Suprapubic skin (tissue), 4 donors: ENCODE data around the gene AIG1.

Experiments
- CTCF ChIP-seq, 2 donors: fragments of 200-600 bp in 1 of 2; fragments of 450-650 bp in 1 of 2; sonication (generic) in 1 of 2; IDR thresholded peaks; one replicate each; pipeline ENCODE4 v1.5.1; 2016 to 2019; ENCODE audit warnings: antibody characterized with exemption in 2 of 2, mild to moderate bottlenecking in 1 of 2, moderate library complexity in 1 of 2
- POLR2A ChIP-seq, 2 donors: fragments of 450-650 bp; IDR thresholded peaks; one replicate each; pipeline ENCODE4 v1.6.1; 2017; ENCODE audit warnings: antibody characterized with exemption in 2 of 2, mild to moderate bottlenecking in 2 of 2, moderate library complexity in 2 of 2
- POLR2AphosphoS5 ChIP-seq, 3 donors: sonication (generic); formaldehyde crosslinking; IDR thresholded peaks; one replicate each; pipeline ENCODE4 v1.6.1; 2017; ENCODE audit warnings: antibody characterized with exemption in 3 of 3

- TF ChIP-seq CTCF (IDR thresholded peaks at IDR 0.05), result no peak
- no peak for TF ChIP-seq POLR2A (IDR thresholded peaks at IDR 0.05)
- no peak for TF ChIP-seq POLR2AphosphoS5 (IDR thresholded peaks at IDR 0.05)
These were observed 8.4 kb upstream of the AIG1 start for GRCh38 chr6:143052282-143052681.
